GOT3 (cell line): Measurements from ENCODE around the gene EXOC4.
"Not testable (repeated sequence)": the region's sequence is repeated elsewhere in the genome, so short reads cannot be mapped to it uniquely, and the experiment has no call there.

Experiments used
- DNase-seq: peaks from one replicate; lab custom pipeline; 2025; ENCODE audit warnings: mixed read lengths; lab: John Stamatoyannopoulos, UW

Gene EXOC4

DNA sequence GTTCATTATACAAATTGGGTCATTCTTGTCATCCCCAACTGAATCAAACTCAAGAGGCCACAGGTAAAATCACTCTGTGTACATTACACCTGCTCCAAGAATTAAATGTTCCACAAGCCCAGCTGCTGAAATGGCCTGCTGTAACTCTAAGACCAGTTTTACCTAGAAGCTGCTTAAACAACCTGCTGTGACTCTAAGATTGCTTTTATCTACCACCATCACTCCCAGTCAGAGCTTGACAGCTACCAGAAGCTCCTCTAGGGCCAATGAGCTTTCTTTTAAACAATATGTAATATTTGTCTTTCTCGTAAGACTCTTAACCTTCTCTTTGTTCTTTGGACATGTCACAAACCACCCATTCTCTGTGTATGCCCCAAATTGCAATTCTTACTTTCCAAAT, 732.4 kb downstream of the EXOC4 start:
- DNase-seq, result no peak

DNA sequence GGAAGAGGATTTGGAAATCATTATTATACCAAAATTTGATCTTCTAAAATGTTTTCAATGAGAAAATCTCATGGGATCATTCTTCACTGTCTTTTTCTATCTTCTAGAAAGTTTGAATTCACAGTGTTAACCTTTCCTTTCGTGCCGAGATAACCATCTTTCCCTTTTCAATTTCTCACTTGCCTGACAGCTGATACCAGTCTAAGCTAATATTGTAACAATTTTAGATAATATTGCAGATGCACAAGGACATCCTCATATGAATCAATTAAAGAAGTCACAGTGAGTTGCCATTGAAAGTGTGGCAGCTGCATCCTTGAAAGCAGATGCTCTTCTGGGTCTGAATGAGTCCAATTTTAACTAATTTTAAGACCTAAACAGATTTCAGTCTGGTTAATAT, 734.7 kb downstream of the EXOC4 start:
- DNase-seq, result no peak

DNA sequence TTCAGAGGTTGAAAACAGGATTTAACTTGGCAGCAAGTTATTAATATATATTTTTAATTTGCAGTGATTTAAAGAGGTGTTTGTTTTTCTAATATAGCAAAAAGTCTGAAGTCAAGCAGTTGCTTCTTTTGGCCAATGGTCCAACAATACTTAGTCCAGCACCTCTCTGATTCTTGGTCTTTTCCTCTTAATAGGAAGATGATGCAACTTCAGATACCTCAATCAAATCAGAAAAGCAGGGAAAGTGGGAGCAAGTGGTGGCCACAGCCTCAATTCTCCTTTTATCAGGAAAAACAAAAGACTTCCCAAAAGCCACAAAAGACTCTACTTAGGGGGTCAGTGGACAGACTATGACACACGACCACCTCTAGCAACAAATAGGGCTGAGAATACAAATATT, 740.7 kb downstream of the EXOC4 start:
- no peak for DNase-seq

DNA sequence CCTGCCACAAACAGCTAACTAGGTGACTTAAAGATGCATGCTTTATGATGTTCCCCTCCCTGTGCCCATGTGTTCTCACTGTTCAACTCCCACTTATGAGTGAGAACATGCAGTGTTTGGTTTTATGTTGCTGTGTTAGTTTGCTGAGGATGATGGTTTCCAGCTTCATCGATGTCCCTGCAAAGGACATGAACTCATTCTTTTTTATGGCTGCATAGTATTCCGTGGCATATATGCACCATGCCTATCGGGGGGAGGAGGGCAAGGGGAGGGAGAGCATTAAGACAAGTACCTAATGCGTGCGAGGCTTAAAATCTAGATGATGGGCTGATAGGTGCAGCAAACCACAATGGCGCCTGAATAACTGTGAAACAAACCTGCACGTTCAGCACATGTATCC, 741.2 kb downstream of the EXOC4 start:
- not testable (repeated sequence) for DNase-seq

DNA sequence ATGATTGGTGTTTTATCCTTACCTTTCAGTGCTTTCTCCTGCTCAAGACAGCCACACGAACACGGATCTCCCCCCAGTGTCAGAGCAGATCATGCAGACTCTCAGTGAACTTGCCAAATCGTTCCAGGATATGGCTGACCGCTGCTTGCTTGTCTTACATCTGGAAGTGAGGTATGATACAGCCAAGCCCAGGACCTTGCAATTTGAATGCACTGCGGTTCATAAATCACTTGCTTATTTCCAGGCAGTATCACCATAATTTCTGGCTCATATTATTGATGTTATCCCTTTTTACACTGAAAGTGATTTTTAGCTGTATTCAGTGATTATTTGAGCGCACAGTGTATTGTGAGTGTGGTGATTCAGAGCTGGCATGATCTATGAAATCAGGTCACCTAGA, 744.6 kb downstream of the EXOC4 start:
- DNase-seq, result no peak

DNA sequence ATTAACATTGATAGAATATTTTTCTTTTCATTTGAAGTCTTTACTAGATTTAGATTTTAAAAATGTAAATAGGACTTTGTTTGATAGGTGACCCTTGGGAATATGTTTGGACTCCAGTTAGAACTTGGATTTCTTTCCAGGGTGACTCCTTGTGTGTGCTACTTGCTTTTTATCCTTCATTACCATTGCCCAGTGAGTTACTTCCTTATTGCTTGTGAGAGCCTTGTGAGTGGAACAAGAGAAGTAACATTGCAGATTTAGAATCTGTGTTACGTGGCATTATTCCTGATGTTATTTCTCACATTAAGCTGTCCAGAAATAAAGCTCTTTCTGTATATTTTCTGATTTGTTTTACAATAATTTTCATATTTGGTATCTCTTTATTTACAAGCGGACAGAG, 746.3 kb downstream of the EXOC4 start:
- no peak for DNase-seq

DNA sequence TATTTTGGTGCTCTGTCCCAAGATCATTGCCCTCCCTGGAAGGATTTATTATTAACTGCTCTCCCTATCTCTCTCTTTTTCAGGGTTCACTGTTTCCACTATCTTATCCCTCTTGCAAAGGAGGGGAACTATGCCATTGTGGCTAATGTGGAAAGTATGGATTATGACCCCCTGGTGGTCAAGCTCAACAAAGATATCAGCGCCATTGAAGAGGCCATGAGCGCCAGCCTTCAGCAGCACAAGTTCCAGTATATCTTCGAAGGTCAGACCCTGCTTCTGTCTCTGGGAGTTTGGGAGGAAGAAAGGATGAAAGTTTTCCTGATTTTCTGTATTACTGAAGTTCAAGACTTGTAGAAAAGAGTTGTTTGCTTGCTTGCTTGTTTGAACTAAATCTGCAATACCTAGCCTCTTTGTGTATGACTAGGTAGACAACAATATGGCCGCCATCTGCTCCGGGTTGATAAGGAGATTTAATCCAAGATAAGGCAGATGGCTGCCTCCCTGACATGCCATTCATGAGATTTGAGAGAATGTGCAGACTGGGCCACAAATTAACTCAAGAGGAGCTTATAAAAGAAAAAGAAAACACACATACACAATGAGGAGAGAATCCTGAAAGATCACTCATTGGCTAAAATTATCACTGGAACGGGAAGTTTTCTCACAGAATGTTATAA, 752.1 kb downstream of the EXOC4 start:
- no peak for DNase-seq

DNA sequence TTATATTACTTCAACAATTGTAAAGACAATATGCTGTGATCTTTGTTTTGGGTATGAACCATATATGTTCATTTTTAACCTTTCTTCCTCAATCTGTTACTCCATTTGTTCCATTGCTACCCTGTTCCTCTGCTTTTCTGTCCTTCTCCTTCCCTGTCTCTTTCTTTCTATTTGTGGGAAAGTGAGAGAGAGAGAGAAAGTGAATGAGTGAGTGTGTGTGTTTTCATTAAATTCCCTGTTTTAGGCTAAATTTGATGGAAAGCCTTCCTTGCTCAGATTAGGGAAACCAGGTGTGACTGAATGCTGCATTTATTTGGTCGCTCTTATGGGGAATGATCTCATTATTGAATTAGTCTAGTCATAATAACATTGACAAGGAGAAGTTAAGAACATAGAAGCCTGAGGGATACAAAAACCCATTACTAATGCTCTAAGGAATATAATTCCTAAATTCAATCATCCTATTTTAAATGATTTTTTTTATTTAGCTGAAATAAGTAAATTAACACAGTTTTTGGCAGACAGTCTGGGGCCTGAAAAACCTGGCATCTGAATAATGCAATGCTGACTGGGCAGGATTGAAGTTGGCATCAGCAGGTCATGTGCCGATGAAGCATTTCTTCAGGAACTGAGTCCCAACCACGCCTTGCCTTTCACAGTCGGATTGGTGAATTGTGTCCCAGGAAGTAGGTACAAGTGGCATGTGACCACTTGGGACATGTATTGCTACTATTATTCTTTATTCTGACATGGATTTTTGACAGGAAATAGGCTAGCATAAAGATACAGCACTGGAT, 756.6 kb downstream of the EXOC4 start:
- no peak for DNase-seq

DNA sequence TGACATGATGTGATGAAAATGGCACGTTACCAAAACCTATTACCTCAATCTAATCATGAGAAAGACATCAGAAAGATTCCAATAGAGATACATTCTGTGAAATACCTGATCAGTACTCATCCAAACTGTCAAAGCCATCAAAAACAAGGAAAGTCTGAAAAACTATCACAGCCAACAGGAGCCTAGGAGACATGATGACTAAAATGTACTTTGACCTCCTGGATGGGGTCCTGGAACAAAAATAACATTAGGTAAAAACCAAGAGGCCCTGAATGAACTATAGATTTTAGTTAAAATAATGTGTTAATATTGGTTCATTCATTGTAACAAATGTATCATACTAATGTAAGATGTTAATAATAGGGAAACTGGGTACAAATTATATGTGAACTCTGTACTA, 760.4 kb downstream of the EXOC4 start:
- no peak for DNase-seq

DNA sequence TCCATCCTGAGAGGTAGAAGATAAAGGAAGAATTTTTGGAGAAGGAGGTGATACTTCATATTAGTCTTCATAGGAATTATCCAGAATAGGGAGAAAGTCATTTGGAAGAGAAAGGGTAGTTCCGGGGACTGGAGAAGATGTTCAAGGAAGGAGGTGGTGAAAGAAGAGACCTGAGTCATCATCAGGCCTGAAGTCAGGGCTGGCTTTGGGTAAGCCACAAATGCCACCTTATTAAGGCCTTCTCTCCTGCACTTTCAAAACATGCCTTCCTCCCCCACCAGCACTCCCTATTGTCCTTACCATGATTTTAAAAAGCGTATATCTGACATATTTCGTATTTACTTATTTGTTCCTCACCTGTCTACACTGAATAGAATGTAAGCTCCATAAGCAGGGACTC, 762.1 kb downstream of the EXOC4 start:
- no peak for DNase-seq

DNA sequence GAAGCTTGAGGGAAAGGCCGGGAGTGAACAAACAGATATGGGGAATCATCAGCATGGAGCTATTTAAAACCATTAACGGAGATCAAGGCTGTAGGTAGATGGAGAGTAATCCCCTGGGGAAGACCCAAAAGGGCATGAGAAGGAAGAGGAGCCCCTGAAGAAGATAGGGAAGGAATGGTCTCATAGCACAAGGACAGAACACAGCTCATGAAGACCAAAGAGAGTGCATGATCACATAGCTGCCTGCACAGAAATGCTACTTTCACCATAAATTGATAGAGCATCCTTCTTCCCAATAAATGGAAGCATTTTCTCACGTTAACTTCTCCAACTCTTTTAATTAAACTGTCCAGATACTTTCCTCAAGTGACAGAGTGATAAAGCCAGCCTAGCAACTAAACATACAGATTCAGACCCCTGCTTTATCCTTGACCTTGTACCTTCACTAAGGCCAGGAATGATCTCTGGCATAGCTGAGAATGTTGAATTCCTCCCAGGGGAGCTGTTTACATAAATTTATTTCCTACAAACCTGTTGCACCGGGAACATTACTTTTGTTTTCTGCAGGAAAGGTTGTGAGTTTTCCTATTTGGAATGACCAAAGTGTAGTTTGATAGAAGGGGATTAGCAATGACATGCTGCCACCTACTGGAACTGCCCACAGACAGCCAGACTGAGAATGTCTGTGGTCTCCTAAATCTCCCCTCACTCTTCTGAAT, 763.5 kb downstream of the EXOC4 start:
- no peak for DNase-seq

DNA sequence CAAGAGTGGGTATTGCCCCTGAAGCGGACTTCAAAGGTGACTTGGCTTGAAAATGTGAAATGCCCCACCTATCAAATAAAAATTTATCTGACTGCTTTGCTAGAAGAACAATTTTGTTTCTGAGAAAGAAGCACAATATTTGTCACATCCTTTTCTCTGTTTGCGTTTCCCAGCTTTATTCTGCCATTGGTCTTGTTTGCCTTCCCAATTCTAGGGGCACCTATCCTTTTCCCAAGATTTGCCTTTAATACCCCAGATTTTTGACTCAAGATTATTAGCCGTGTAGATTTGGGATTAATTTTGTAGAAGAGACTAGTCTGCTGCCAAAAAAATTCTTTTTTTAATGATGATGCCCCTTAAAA, 764.0 kb downstream of the EXOC4 start:
- no peak for DNase-seq

DNA sequence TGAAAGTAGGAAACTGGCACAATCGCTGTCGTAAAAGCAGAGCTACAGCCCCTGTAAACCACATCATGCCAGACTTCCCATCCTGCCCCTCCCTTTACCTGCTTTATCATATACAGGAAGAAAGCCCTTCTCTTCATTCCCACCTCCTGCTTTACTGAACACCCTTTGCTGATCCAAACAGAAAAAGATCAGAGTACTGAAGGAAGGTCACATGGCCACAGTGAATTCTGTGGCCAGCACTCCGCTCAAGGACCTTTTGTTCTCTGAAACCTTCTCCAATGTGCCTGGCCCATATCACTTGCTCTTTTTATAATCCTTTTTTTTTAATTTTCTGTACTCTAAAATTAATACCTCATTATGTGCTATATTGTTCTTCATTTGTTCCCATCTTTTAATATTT, 765.4 kb downstream of the EXOC4 start:
- DNase-seq, result no peak

DNA sequence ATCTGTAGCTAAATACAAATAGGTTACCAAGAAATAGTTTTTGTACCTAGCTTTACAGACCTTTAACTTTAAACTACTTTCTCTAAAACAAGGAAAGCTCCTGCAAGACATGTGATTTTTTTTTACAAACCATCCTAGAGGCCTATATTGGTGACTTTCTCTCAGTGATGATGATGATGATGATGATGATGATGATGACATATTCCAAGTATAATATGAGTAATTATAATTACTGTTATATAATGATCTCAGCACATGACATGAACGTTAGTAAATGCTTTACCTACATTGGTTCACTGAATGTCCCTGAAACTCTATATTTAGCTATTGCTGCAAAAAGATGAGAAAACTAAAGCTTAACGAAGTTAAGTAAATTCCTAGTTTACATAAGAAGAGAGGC, 766.4 kb downstream of the EXOC4 start:
- no peak for DNase-seq

DNA sequence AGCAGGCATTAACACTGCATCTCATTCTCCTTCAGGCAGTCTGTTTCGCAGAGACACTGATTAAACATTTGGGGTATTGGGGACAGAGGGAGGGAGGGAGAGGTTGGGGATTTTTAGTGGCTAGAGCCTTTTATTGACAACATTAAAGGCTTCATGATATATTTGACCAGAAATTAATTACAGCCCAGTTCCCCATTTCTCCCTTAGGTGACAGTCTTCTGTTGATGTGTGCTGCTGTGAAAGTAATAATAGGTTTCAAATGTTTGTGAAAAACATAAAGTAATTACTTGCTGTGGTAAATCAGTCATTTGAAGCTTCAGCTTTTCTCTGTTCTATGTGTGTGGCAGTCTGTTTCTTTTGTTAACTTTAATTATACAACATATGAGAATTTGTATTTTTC, 769.0 kb downstream of the EXOC4 start:
- DNase-seq, result no peak

DNA sequence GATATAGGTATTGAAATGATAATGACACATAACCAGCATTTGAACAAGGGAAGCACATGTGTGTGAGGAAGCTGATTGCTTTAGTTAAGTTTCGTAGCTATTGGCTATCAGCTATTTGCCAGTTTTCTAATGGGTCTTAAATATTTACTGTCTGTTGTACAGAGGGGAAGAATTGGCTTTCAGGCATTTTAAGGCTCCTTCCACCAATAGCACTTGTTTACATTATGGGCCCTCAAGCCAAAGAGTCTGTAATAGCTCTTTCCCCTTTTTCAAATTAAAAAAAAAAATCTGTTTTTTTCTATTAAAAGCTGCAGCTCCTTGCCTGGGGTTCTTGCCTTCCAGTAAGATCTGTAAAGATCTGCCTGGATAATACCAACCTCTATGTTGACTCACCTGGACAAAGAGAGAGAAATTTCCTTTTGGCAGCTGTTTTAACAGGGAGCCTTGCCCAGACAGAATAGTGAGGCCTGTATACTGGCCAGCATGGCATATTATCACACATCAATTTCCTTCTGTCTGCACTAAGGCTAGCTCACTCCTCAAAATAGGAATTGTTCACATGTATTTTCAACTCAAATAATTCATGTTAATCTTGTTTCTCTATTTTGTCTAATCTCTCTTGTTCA, 769.5 kb downstream of the EXOC4 start:
- DNase-seq, result no peak

DNA sequence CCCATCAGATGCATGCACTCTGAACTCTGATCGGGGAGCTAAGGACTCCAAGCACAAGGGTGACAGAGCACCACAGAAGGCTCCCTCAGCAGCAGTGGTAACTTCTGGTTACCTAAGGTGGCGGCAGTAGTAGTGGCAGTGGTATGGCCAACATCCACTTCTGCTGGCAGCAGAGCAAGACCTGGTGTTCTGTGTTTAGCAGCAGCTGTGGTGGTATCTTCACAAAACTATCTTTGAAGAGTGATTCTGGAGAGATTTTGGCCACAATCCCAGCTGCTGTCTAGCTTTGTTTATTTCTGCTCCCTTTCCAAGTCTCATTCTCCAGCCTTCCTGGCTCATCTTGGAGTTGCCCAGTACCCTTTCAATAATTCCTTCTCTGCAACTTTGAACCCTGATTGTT, 771.9 kb downstream of the EXOC4 start:
- DNase-seq, result no peak

DNA sequence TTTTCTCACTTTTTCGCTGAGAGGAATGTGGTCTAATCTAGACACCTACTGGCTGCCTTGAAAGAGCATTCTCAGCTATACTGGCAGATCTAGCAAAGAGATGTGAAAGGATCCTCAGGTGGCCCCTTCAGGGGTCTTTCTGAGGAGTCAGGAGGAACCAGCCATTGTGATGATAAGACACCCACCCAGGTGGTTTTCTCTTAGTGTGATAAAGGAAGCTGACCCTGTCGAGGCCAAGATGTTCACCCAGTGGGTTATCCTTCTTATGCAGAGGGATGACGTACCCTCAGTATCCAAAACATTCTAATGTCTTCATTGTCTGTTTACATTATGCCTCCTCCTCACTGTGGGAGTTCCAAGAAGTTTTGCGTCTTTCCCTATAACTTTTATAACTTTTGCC, 776.0 kb downstream of the EXOC4 start:
- DNase-seq, result no peak

DNA sequence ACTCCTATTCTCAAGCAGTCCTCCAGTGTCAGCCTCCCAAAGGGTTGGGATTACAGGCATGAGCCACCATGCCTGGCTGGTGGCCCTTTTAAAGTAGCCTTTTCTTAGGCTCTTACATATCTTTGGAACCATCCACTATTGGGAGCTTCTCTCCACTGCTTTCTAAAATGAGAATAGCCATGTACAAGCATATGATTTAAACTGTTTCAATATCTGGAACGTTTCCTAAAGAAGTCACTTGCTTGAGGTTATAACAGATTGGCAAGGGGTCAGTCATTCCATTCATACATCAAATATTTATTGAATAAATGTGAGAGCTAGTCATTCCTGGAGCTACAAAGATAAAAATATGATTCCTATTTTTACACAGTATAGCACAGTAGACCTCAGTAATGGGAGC, 776.9 kb downstream of the EXOC4 start:
- no peak for DNase-seq

DNA sequence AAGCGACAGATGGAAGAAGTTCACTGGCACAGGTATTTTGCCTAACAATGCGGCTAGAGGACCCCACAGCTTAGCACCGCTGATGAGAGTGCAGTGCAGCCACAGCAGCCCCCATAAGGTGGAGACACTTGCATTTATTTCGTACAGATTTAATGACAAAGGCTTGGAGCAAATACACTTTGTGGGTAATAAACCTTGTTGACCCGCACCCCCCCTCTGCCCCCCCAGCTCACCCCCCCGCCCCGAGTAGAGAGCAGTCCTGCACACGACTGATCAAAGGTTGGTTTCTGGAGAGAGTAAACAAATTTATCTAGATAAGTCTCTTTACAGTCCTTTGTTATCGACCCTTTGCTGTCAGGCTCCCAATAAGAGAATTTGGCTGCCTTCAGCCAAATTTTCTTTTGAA, 777.6 kb downstream of the EXOC4 start:
- DNase-seq, result no peak

DNA sequence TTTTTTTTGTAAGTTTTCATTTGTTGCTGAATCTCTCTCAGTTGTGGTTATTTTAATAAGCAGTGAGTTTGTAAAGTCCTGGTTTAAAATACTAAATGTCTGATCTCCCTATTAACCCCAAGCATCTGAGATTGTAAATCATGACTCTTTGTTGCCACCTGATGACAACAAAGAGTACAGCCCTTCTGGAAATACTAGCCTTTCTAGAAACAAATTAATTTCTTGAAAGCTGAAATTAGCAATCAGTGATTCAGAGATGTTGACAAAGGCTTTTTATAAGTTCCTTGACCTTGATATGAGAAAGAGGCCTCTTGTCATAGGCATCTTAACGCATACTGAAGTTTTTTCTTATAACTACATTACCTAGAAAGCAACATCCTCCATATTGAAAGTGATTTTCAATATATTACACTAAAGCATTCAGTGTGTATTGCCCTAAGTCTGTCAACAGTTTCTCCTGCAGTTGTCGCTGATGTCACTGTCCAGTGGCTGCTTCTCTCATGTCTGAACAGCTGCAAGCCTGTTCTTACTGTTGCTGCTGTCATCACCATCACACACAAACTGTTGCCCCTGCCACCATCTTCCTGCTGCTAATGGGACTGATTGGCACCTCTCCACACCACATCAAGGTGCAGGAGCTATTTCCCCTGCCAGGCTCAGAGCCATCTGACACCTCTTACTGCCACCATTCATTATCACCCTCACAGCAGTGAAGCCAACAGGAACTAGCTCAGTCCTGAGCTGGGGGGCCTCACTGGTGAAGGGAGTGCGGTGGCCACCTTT, 779.1 kb downstream of the EXOC4 start:
- no peak for DNase-seq

DNA sequence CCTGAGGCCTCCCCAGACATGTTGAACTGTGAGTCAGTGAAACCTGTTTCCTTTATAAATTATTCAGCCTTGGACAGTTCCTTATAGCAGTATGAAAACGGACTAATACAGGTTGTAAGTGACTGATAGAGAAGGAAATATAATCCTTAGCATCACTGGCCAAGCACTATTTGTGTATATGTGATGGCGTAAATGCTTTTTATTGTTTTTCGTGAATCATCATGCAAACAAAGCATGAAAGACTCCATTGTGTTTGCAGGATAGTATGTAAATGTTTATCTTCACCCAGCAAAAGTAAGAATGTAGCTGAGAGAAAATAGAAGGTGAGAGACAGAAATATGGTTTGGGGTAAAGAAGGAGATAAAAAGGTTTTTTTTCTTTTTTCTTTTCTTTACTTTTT, 781.8 kb downstream of the EXOC4 start:
- no peak for DNase-seq
